GM06990 (cell line): ENCODE measurements around the gene ITCH.
A peak's percentile ranks its signal among the peaks of the same experiment; 100 is the strongest.

Experiments
- DNase-seq: peaks from one replicate; pipeline ENCODE4 v3.0.0-alpha.2; 2011; ENCODE audit not compliant: insufficient read length; ENCODE audit errors: extremely low read depth
- H3K27me3 ChIP-seq: replicated peaks from 2 replicates; pipeline ENCODE4 v1.6.0; 2011; ENCODE audit warnings: low read length; ENCODE audit not compliant: control insufficient read depth, insufficient read depth
- H3K36me3 ChIP-seq: 2 replicates; pipeline ENCODE4 v1.5.1; 2011; ENCODE audit warnings: low read length; ENCODE audit not compliant: control insufficient read depth, insufficient read depth
- H3K4me3 ChIP-seq: replicated peaks from 2 replicates; pipeline ENCODE4 v1.5.1; 2011; ENCODE audit warnings: low read depth, mild to moderate bottlenecking, control low read depth, low read length
- TF ChIP-seq, protein P1 (sequence below): IDR thresholded peaks from 2 replicates; pipeline ENCODE4 v1.5.1; 2011; ENCODE audit warnings: low read length, control low read depth, mild to moderate bottlenecking, inconsistent platforms; ENCODE audit not compliant: insufficient read depth, poor library complexity, severe bottlenecking

The ITCH gene

DNA sequence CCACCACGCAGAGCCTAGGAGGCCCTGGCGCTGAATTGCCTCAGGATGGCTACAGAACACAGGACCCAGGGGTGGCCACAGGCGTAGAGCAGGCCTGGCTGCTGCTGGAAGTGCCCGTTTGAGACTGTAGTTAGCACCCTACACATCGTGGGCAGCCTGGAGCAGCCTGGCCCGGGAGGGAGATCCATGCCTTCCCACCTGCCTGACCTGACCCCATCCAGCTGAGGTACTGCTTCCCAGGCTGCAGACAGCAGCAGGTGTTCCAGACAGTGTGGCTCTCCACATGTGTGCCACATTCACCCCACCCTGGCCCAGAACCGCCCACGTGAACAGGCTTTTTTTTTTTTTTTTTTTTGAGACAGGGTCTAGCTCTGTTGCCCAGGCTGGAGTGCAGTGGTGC, 174.6 kb downstream of the ITCH start:
- Histone ChIP-seq H3K27me3 (no peaks in the 10 kb centered on the region), H3K36me3 (peaks cover 35% of the 10 kb centered on the region), H3K4me3 (no peak overlapping the region)
- TF ChIP-seq, protein P1, sequence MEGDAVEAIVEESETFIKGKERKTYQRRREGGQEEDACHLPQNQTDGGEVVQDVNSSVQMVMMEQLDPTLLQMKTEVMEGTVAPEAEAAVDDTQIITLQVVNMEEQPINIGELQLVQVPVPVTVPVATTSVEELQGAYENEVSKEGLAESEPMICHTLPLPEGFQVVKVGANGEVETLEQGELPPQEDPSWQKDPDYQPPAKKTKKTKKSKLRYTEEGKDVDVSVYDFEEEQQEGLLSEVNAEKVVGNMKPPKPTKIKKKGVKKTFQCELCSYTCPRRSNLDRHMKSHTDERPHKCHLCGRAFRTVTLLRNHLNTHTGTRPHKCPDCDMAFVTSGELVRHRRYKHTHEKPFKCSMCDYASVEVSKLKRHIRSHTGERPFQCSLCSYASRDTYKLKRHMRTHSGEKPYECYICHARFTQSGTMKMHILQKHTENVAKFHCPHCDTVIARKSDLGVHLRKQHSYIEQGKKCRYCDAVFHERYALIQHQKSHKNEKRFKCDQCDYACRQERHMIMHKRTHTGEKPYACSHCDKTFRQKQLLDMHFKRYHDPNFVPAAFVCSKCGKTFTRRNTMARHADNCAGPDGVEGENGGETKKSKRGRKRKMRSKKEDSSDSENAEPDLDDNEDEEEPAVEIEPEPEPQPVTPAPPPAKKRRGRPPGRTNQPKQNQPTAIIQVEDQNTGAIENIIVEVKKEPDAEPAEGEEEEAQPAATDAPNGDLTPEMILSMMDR, result no peak
- no peak for DNase-seq

DNA sequence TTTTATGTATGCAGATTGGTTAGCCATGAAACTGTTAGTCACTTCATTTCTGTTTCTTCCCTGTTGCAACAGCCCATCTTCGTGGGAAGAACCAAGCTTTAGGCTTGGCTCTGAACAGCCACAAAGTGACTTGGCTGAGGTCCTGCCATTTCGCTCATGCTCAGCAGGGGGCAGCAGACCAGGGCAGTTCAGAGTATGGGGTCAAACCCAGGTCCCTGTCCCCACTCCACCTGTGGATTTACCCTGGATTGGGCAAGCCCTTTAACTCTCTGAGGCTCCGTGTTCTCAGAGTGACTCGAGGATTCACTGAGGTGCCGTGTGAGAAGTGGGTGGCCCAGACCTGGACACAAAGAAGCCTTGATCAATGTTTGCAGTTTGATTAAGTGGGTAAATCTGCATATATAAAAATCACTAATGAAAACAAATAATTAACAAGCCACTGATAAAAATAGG, 175.6 kb downstream of the ITCH start:
- TF ChIP-seq, protein P1, result peak; percentile 89
- DNase-seq, result no peak
- no peaks in the 10 kb centered on the region for H3K27me3 ChIP-seq
- H3K36me3 ChIP-seq, result peaks cover 30% of the 10 kb centered on the region
- H3K4me3 ChIP-seq, result no peak overlapping the region

DNA sequence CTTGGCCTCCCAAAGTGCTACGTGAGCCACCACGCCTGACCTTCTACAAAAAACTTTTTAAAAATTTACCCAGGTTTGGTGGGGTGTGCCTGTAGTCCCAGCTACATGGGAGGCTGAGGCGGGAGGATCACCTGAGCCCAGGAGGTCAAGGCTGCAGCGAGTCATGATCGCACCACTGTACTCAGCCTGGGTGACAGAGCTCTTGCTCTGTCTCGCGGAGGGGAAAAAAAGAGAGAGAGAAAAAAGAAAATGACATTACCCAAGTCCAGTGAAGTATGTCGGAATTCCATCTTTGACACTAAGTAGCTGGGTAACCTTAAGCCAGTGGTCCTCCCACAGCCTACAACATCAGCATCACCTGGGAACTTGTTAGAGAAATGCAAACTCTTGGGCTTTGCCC, 176.7 kb downstream of the ITCH start:
- TF ChIP-seq, protein P1, result no peak
- DNase-seq, result no peak
- peaks cover 24% of the 10 kb centered on the region for H3K36me3 ChIP-seq
- H3K27me3 ChIP-seq, result no peaks in the 10 kb centered on the region
- no peak overlapping the region for H3K4me3 ChIP-seq

DNA sequence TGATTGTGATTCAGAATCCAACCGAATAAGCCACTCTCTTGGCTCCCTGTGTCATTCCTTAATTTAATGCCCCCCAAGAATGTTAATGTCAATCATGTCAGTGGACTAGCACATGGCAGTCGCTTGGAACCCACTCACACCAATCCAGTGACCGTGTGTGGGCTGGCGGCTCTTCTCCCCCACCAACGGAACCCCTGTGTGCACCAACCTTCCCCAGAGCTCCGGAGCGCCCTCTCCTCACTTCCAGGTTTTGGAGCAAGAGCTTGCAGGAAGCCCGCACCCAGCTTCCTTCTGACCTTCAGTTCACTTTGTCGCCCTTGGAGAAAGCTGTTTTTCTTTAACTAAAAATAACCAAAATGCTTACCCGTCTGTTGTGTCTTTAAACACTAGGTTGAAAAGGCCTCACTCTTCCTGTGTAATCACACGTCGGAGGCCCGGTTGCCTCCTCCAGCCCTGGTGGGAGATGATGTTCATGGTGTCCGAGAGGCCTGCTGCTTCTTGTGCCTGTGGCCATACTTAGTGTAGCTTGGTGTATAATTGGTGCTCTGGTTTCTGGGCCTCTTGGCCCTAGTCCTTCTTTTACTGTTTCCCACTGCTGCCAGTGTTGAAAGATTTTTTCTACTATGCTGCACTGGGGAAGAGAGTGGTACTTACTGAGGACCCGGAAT, 177.7 kb downstream of the ITCH start:
- TF ChIP-seq, protein P1, result no peak
- no peak overlapping the region for H3K4me3 ChIP-seq
- DNase-seq, result no peak
- H3K27me3 ChIP-seq, result no peaks in the 10 kb centered on the region
- H3K36me3 ChIP-seq, result peaks cover 16% of the 10 kb centered on the region

DNA sequence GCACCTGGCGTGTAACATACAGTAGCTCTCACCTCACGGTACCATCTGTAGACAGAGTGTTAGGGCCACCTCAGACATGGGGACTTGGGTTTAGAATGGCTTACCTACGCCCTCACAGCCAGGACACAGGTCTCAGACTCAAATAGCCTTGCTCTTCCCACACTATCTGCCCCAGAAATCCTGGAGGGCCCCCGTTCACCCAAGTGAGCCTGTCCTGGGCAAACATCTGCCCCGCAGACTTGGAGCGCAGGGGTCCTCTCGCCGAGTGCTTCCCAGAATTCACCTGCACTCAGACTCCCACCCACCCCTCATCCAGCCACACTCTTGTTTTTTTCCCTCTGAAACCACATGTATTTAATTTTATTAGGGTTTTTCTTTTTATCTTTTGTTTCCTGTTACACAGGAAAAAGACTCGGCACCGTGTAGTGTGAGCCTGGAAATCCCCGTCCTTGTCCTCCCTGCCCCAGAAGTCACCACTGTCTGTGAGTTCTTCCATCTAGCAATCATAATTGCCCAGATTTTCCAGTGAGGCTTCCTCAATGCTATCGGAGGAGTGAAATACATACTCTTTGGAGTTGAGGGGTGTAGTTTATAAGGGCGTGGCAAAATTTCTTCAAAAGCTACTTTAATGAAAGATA, 178.3 kb downstream of the ITCH start:
- Histone ChIP-seq H3K4me3 (no peak overlapping the region), H3K27me3 (no peaks in the 10 kb centered on the region), H3K36me3 (peaks cover 11% of the 10 kb centered on the region)
- TF ChIP-seq, protein P1, result no peak
- no peak for DNase-seq
